GM12878 (cell line): ENCODE measurements around the gene G3BP1. TPM values are rescaled to one million over a fixed set of nuclear protein-coding genes. Genes with fewer than 3 reads are reported as not detected.
A peak's percentile ranks its signal among the peaks of the same experiment; 100 is the strongest.

ENCODE experiments used
- ATAC-seq: fragments of 200-7000 bp; cut with Tn5 transposase; 3 replicates; pipeline ENCODE4 v1.9.1; 2020; ENCODE audit warnings: mild to moderate bottlenecking, moderate library complexity
- BruUV-seq: library from RNA; stranded (reverse); fragments of 400-500 nt; replicated peaks from 2 replicates; lab custom pipeline; 2021; lab: Mats Ljungman, UMichigan
- CTCF ChIA-PET: fragments of 300-600 bp; sonication (Branson Sonifier 250); formaldehyde crosslinking; extraction: SDS; loops from one replicate; lab custom pipeline; 2021; ENCODE audit warnings: inconsistent platforms; lab: Yijun Ruan, JAX
- POLR2A ChIA-PET: fragments of 350-600 bp; formaldehyde crosslinking; extraction: SDS; loops from one replicate; lab custom pipeline; 2021; ENCODE audit warnings: inconsistent platforms; lab: Charles Lee
- RAD21 ChIA-PET: fragments of 300-600 bp; sonication (Branson Sonifier 250); formaldehyde crosslinking; loops from one replicate; lab custom pipeline; 2023; ENCODE audit warnings: antibody characterized with exemption; ENCODE audit not compliant: unreplicated experiment; lab: Charles Lee
- SMC1A ChIA-PET: fragments of 300-600 bp; sonication (Branson Sonifier 250); formaldehyde crosslinking; loops from one replicate; lab custom pipeline; 2023; ENCODE audit not compliant: unreplicated experiment, uncharacterized antibody; lab: Charles Lee
- DNase-seq: peaks from one replicate; pipeline ENCODE4 v3.0.0-alpha.2; 2011; ENCODE audit warnings: low read depth, low spot score
- FAIRE-seq: peaks from 3 replicates; lab custom pipeline; 2011; peaks lifted over from hg19 to GRCh38; lab: Jason Lieb, UNC
- H2AFZ ChIP-seq: 2 replicates; pipeline ENCODE4 v1.6.0; 2011; ENCODE audit warnings: low read depth, low read length, control low read depth; ENCODE audit not compliant: control insufficient read depth
- H3K27ac ChIP-seq: 2 replicates; pipeline ENCODE4 v1.5.1; 2011; ENCODE audit warnings: control low read depth; ENCODE audit not compliant: control insufficient read depth, insufficient read depth
- H3K27me3 ChIP-seq, 2 experiments: replicated peaks in 1 of 2; 2 replicates each; pipeline versions ENCODE4 v1.6.0 to v1.6.1; 2011; ENCODE audit warnings: low read length in 1 of 2; ENCODE audit not compliant: control insufficient read depth in 2 of 2, insufficient read depth in 2 of 2
- H3K36me3 ChIP-seq, 2 experiments: 2 replicates each; pipeline ENCODE4 v1.5.1; 2011; ENCODE audit warnings: low read length in 1 of 2; ENCODE audit not compliant: control insufficient read depth in 2 of 2, insufficient read depth in 2 of 2
- H3K4me1 ChIP-seq: 2 replicates; pipeline ENCODE4 v1.6.1; 2011; ENCODE audit warnings: mild to moderate bottlenecking, low read length, moderate library complexity, mixed read lengths; ENCODE audit not compliant: control insufficient read depth, insufficient read depth
- H3K4me2 ChIP-seq: 2 replicates; pipeline ENCODE4 v1.6.0; 2011; ENCODE audit warnings: control low read depth; ENCODE audit not compliant: control insufficient read depth, insufficient read depth
- H3K4me3 ChIP-seq: fragments of 200-600 bp; sonication (generic); 2 replicates; pipeline ENCODE4 v1.5.1; 2016
- H3K79me2 ChIP-seq: 2 replicates; pipeline ENCODE4 v1.6.0; 2011; ENCODE audit warnings: low read length; ENCODE audit not compliant: control insufficient read depth, insufficient read depth
- H3K9ac ChIP-seq: 2 replicates; pipeline ENCODE4 v1.8.0; 2011; ENCODE audit warnings: low read length, control low read depth, mixed read lengths; ENCODE audit not compliant: control insufficient read depth, insufficient read depth
- H3K9me3 ChIP-seq: replicated peaks from 3 replicates; pipeline ENCODE4 v1.5.1; 2011; ENCODE audit warnings: mild to moderate bottlenecking, low read length; ENCODE audit not compliant: control insufficient read depth, insufficient read depth
- H4K20me1 ChIP-seq: 2 replicates; pipeline ENCODE4 v1.6.0; 2011; ENCODE audit not compliant: control insufficient read depth, insufficient read depth
- BHLHE40 ChIP-seq, 2 experiments: fragments of 450-650 bp in 1 of 2; IDR thresholded peaks; 2 replicates each; pipeline ENCODE4 v1.6.1; 2011 to 2017; ENCODE audit warnings: low read depth in 2 of 2, borderline replicate concordance in 1 of 2, improper control_type of control experiment in 1 of 2, low read length in 1 of 2, mild to moderate bottlenecking in 1 of 2
- CEBPB ChIP-seq, 2 experiments: fragments of 150-350 bp in 1 of 2; IDR thresholded peaks; 2 replicates each; pipeline ENCODE4 v1.6.1; 2012 to 2014; ENCODE audit warnings: low read depth in 2 of 2, low read length in 2 of 2, borderline replicate concordance in 1 of 2, inconsistent platforms in 1 of 2
- CTCF ChIP-seq, 3 experiments: IDR thresholded peaks in 2 of 3; conservative IDR thresholded peaks in 1 of 3; 2 replicates each; pipeline ENCODE4 v1.5.1; 2011; ENCODE audit warnings: low read depth in 3 of 3, low read length in 3 of 3, mild to moderate bottlenecking in 3 of 3, control low read depth in 2 of 3, moderate library complexity in 2 of 3, inconsistent platforms in 1 of 3, mixed read lengths in 1 of 3; ENCODE audit not compliant: control insufficient read depth in 2 of 3, insufficient read depth in 1 of 3; ENCODE audit errors: extremely low read depth in 1 of 3
- ESRRA ChIP-seq: IDR thresholded peaks from 2 replicates; pipeline ENCODE4 v1.6.1; 2012; ENCODE audit warnings: mild to moderate bottlenecking, low read length, improper control_type of control experiment
- EZH2 ChIP-seq: IDR thresholded peaks from 2 replicates; pipeline ENCODE4 v1.6.1; 2012; ENCODE audit warnings: low read depth, mild to moderate bottlenecking, control low read depth, inconsistent platforms, low read length, borderline replicate concordance; ENCODE audit not compliant: control insufficient read depth
- FOXM1 ChIP-seq: IDR thresholded peaks from 2 replicates; pipeline ENCODE4 v1.6.1; 2012; ENCODE audit warnings: low read depth, mild to moderate bottlenecking, inconsistent platforms, low read length, moderate library complexity
- MEF2A ChIP-seq: IDR thresholded peaks from 2 replicates; pipeline ENCODE4 v1.6.1; 2011; ENCODE audit warnings: low read depth, mild to moderate bottlenecking, low read length, moderate library complexity; ENCODE audit not compliant: insufficient read depth
- RAD21 ChIP-seq: IDR thresholded peaks from 2 replicates; pipeline ENCODE4 v1.6.1; 2011; ENCODE audit warnings: mild to moderate bottlenecking, low read depth, low read length, moderate library complexity; ENCODE audit not compliant: insufficient read depth
- RELB ChIP-seq: fragments of 450-650 bp; IDR thresholded peaks from 2 replicates; pipeline ENCODE4 v1.6.1; 2017; ENCODE audit warnings: low read depth, mild to moderate bottlenecking, moderate library complexity
- SMC3 ChIP-seq: IDR thresholded peaks from 2 replicates; pipeline ENCODE4 v1.6.1; 2011; ENCODE audit warnings: low read length, improper control_type of control experiment, borderline replicate concordance
- YY1 ChIP-seq: IDR thresholded peaks from 2 replicates; pipeline ENCODE4 v1.6.1; 2011; ENCODE audit warnings: low read depth, mild to moderate bottlenecking, low read length
- ZNF384 ChIP-seq: IDR thresholded peaks from 2 replicates; pipeline ENCODE4 v1.6.1; 2012; ENCODE audit warnings: low read depth, mild to moderate bottlenecking, low read length, improper control_type of control experiment, borderline replicate concordance
- WGBS: methylation state at CpG from one replicate; pipeline ENCODE4 v1.1.6; 2016; ENCODE audit warnings: low lambda C conversion rate; ENCODE audit not compliant: insufficient replicate concordance, insufficient coverage; ENCODE audit errors: missing lambda C conversion rate; 5-methylcytosine and 5-hydroxymethylcytosine counted together
- in situ Hi-C: fragments of 300-500 bp; cut with MboI; formaldehyde crosslinking; loops from 9 replicates; pipeline ENCODE4 v1.14.3; 2018; ENCODE audit warnings: mixed read lengths
- intact Hi-C: fragments of 100-400 bp; cut with micrococcal nuclease; formaldehyde crosslinking; loops from one replicate; pipeline ENCODE4 v1.14.2; 2022; ENCODE audit not compliant: unreplicated experiment
- polyA plus RNA-seq, 11 experiments: library from polyadenylated mRNA; depleted of rRNA in 4 of 11; unstranded in 6 of 11; stranded (reverse) in 5 of 11; fragments of >200 nt; fragmentation: Nextera tagmentation in 4 of 11; fragmentation: Illumina TruSeq in 1 of 11; extraction: Ambion mirVana in 4 of 11; extraction: Trizol in 1 of 11; gene quantifications; 1 replicate in 1 of 11; 2 replicates in 10 of 11; pipeline versions ENCODE4 v1.2.1 to v1.2.3, GENCODE V29; 2011 to 2016; ENCODE audit warnings: inconsistent platforms in 2 of 11, missing spikeins in 2 of 11, low read depth in 1 of 11
- total RNA-seq, 4 experiments: library from RNA; depleted of rRNA in 3 of 4; stranded (reverse); fragments of >200 nt in 3 of 4; fragmentation: Illumina TruSeq in 1 of 4; extraction: Trizol in 1 of 4; gene quantifications; 2 replicates each; pipeline versions ENCODE4 v1.2.1 to v1.2.3, GENCODE V29; 2013 to 2021

Gene G3BP1
- total and polyA plus RNA-seq, 10 of the 15 experiments (the other 5 are each of a cell fraction or from before 2014, with no cell fraction given), result 49.7 to 438 (median 148) TPM

- POLR2A ChIA-PET, result interaction anchor here (0.6 to 4.9 kb wide), 5 partner anchors 19 to 82 kb away, joined by 4 to 36 read pairs (median 11); partner anchors contain the start of gene G3BP1
- peaks cover 3% of the 10 kb centered on the region; the same call in 1 of the 2 replicates for H3K79me2 ChIP-seq
- peaks cover 4 to 26% of the 10 kb centered on the region in 2 experiments for H3K36me3 ChIP-seq
- CTCF ChIA-PET, result interaction anchor here (0.6 to 13.9 kb wide), 29 partner anchors 8 to 292 kb away, joined by 3 to 381 read pairs (median 7); partner anchors contain the start of genes G3BP1 and SLC36A1
- peaks cover 39% of the 10 kb centered on the region for H3K4me1 ChIP-seq
- DNase-seq (no peak), ATAC-seq (peak; percentile 70), FAIRE-seq (peak; percentile 47)
- 27% methylated on average over 11 of the region's 11 CpGs for WGBS
- peak overlapping the region; percentile 54 for H3K27ac ChIP-seq
- in situ Hi-C loops, result loop anchor here (5.0 to 10.0 kb wide), 3 partner anchors 78 to 293 kb away; partner anchors contain the start of gene SLC36A1
- peak overlapping the region; percentile 44; the same call in 1 of the 2 replicates for H2AFZ ChIP-seq
- no peak overlapping the region for H3K9ac ChIP-seq
- H4K20me1 ChIP-seq, result no peaks in the 10 kb centered on the region
- H3K4me2 ChIP-seq, result 0 out of 2 replicates have a peak overlapping the region, but pooled peaks have one; percentile 2
- RAD21 ChIA-PET, result interaction anchor here (0.7 to 11.2 kb wide), 14 partner anchors 8 to 217 kb away, joined by 3 to 207 read pairs (median 6); partner anchors contain the start of gene G3BP1
- H3K9me3 ChIP-seq, result no peaks in the 10 kb centered on the region
- no TSS peak for BruUV-seq
- intact Hi-C loops, result loop anchor here (1.0 to 5.0 kb wide), 5 partner anchors 20 to 294 kb away; partner anchors contain the start of gene SLC36A1
- no peak overlapping the region for H3K4me3 ChIP-seq
- no peaks in the 10 kb centered on the region for H3K27me3 ChIP-seq
- SMC1A ChIA-PET, result interaction anchor here (0.7 to 11.1 kb wide), 26 partner anchors 9 to 1125 kb away, joined by 3 to 154 read pairs (median 4); partner anchors contain the start of gene G3BP1
- TF ChIP-seq RAD21 (peak; percentile 90), BHLHE40 (IDR thresholded peaks at IDR 0.05; ENCODE audit: borderline replicate concordance in 1 of 2, low read depth in 2 of 2, low read length in 1 of 2) (0 out of 4 replicates have a peak, but pooled peaks of 1 of the 2 experiments have one; percentile 2), CEBPB (IDR thresholded peaks at IDR 0.05; ENCODE audit: borderline replicate concordance in 1 of 2, low read depth in 2 of 2, low read length in 2 of 2) (no peak), MEF2A (0 out of 2 replicates have a peak, but pooled peaks have one; percentile 39), CTCF (IDR thresholded peaks at IDR 0.05 in 2 of 3, conservative IDR thresholded peaks at IDR 0.05 in 1 of 3; ENCODE audit: control insufficient read depth in 2 of 3, extremely low read depth in 1 of 3, insufficient read depth in 1 of 3, low read depth in 3 of 3, low read length in 3 of 3) (peak; percentile 76 to 88 (median 81)), YY1 (peak; percentile 64), EZH2 (no peak), FOXM1 (0 out of 2 replicates have a peak, but pooled peaks have one; percentile 34), SMC3 (peak; percentile 93), RELB (peak; percentile 22; the same call in 1 of the 2 replicates), ZNF384 (peak; percentile 65; the same call in 1 of the 2 replicates), ESRRA (no peak)
These were observed 31.3 kb upstream of the G3BP1 start for GRCh38 chr5:151740336-151740942.
